Activated naive CD4-positive, alpha-beta T cell treated with anti-CD3 and anti-CD28 coated beads, Interleukin-2, amount 50 U/mL, for 16 hours (primary cell): ENCODE results near the gene KCNQ1OT1.

Experiments used
- DNase-seq: peaks from one replicate; pipeline ENCODE4 v3.0.0-alpha.2; 2020

The KCNQ1OT1 gene

DNA sequence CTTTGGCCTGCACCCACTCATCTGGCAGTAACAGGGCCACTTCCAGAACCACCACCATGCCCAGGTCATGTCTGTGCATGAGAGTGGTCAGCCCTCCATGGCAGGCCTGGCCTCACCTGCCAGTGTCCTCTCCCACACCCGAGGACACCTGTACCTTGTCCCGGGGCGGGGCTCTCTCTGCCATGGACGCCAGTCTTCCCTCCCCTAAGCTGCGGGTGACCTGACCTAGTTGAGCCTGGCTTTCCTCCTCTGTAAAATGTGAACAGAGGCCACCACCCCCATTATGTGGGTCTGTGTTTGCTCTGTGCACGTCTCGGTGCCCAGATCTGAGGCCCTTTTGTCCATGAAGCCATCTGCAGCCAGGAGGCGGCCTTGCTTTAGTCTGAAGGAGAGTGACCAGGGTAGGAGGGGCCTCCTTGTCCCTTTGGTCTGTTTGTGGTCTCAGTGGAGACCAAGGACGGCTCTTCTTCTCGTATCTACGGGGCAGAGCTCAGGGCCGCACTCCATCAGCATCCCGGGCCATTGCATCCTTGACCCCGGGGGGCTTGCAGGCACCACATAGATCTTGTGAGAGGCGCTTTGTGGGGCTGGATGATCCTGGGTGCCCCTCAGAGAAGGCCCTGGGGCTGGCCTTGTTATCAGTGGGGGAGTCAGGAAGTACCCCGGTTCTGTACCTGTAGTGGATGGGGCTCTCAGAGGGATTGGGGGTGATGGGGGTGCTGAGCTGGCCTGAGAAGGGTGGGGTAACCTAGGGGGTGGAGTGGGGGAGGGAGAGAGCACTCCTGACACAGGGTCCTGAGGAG lies 133.4 kb downstream of the KCNQ1OT1 start:
- DNase-seq, result peak; percentile 8

DNA sequence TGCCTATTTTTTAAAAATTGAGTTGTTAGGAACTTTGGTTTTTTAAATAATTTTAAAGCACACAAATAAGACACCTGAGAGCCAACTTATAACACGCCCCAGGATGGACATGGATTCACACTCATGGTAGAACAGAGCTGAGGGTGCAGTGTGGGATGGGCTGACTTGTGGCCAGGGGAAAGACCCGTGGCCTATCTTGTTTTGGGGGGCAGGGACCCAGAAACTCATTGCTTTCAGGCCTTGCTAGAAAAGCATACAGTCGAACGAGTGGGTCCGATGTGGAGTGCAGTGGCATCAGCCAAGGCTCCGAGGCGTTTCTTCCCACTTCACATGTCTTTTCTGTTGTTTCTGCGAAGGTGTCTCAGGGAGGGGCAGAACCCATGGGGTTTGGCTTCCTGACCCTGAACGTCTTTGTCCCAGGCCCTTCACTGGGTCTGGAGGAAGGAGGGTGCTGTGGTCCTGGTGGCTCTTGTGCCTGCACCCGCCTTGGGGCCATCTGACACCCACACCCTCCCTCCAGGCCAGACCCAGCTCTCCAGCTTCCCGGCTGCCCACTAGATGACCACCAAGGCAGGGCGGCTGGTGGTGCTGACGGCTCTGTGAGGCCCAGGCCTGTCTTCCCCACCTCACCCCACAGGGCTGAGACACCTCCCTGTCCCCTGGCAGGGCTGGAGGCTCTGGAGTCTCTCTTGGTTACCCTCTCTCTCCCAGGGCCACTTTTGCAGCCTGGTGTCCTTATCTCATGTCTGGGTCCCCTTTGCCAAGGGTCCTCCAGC lies 134.2 kb downstream of the KCNQ1OT1 start:
- peak; percentile 7 for DNase-seq

DNA sequence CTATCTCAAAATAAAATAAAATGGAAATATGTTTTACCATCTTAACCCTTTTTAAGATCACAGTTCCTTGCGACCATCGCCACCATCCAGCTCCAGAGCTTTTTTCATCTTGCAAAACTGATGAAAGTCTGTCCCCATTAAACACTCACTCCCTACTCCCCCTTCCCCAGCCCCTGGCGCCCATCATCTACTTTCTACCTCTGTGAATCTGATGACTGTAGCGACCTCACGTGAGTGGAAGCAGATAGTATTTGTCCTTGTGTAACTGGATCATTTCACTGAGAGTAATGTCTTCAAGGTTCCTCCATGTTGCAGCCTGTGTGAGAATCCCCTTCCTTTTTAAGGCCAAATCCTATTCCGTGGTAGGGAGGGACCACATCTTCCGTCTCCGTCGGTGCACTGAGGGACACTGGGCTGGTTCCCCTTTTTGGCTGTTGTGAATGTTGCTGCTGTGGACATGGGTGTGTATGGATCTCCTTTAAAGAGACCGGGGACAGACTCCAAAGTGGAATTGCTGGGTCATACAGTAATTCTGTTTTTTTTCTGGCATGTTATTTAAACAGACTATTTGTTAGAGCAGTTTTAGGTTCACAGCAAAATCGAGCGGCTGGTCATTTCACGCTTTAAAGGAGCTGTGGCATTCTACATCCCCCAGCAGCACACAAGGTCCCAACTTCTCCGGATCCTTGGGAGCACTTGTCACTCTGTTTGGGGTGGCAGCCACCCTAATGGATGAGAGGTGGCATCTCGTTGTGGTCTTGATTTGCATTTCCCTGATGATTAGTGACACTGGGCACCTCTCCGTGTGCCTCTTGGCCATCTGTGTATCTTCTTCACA lies 135.0 kb downstream of the KCNQ1OT1 start:
- DNase-seq, result no peak

DNA sequence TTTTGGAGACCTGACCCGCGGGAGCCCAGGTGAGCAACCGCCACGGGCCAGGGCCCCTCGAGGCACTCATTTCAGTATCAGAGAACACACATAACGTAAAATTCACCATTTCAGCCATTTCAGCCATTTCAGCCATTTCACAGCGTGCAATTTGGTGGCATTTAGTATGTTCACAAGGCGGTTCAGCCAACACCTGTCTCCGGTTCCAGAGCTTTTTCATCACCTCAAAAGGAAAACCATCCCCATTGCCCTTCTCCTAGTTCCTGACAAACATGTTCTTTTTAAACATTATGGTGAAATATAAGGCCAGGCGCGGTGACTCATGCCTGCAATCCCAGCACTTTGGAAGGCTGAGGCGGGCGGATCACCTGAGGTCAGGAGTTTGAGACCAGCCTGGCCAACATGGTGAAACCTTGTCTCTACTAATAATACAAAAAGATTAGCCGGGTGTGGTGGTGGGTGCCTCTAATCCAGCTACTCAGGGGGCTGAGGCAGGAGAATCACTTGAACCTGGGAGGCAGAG lies 135.7 kb downstream of the KCNQ1OT1 start:
- no peak for DNase-seq

DNA sequence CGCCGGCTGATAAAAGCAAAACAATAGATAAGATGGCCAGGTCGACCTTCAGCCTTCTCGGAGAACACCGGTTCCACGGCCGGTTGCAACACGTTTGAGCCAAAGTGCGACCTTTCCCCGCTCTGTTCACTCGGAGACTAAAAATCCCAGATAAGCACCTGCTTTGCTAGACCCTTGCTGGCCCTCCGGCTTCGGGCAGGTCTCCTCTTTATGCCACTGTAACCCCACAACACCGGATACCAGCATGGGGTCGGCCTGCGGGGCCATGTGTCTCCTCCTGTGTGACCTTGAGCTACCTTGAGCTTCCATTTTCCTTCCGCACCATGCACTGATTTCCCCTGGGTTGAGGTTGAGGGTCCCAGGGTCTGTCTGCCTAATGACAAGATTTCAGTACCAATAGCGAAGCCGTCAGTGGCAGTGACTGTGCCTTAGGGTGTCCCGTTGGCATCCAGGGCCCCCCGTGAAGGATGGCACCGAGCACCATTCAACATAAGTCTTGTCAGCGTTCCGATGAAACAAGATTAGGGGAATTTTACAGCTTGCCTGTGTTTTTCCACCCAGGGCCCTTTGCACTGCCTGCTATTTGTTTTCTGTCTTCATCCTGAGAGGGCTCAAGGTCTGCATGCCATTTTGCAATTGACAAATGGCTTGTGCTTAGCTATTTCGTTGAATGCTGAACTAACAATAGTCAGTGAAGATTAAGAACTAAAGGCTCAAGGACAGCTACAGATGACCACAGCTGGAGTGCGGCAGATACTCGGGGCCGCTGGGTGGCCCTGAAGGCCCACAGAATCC lies 136.4 kb downstream of the KCNQ1OT1 start:
- no peak for DNase-seq

DNA sequence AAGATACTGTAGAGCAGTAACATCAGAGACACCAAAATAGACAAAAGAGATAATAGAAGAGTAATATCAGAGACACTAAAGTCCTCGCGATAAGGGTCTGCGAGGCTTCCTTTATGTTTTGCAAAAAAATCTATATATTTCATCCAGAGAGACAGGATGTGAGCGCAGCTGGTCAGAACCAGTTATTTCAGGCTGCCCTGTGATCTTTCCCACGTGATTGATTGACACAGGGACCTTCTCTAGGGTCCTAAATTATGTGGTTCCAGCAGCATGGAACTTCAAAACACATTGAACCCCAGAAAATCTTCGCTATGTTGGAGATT lies 136.9 kb downstream of the KCNQ1OT1 start:
- no peak for DNase-seq

DNA sequence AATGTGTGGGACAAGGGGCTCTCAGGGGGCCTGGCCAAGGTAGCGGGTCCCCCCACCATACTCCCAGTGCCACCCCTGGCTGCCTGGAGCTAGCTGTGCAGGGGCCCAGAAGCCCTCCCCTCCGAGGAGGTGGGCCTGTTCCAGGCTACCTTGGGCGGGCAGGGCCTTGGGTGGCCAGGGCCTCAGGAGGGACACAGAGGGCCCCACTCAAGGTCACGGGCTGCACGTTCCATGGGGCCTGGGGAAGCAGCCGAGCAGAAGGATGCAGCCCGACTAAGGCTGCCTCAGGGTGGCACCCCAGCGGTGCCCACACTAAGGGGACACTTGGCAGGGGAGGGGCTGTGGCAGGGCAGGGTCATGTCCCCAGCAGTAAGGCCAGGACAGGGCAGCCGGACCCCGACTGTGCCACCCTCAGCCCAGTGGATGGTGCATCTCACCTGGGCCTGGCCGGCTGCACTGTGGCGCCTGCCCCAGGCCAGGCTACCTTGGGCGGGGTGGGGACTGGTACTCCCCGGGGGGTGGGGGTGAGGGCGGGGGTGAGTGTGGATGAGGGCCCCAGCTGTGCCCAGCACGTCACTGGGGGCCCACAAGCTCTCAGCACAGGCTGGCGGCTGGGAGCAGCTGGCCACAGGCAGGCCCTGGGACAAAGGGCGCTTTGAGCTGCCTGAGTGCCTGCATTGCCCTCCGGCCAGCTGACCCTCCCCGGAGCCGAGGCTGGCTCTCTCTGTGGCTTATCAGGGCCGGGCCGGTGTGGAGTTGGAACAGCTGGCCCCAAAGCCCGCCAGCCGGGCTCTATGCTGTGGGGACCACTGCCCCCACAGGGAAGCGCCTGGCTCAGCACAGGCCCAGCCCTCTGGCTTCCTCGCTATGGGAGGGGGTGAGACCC lies 137.9 kb downstream of the KCNQ1OT1 start:
- DNase-seq, result peak; percentile 10

DNA sequence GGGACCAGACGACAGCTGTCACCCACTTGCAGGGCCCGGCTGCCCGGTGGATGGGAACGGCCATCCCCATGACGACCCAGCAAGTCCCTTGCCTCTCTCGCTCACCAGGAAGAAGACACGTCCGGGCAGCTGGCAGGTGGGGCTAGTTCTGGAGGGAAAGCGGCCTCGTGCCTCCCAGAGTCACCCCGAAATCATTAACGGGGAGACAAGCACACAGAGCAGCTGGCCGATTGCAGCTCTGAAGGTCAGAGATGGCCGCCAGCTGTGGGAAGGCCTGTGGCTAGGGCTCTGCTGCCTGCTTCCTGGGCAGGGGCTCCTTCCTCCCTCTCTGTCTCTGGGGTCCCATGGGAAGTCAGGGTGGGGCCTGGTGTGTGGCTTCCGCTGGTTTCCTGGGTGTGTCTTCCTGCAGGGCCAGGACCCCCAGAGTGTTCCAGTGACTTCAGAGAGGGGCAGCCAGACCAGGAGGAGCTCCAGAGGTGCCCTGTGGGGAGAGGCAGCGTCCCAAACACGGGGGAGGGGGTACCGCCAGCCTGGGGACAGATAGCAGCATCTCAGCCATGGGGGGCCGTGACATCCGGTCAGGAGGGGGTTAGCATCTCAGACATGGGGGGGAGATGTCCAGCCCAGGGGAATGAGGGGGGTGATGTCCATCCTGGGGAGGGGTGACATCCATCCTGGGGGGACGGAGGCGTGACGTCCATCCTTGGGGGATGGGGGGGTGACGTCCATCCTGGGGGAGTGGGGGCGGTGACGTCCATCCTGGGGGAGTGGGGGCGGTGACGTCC lies 140.1 kb downstream of the KCNQ1OT1 start:
- peak; percentile 4 for DNase-seq

DNA sequence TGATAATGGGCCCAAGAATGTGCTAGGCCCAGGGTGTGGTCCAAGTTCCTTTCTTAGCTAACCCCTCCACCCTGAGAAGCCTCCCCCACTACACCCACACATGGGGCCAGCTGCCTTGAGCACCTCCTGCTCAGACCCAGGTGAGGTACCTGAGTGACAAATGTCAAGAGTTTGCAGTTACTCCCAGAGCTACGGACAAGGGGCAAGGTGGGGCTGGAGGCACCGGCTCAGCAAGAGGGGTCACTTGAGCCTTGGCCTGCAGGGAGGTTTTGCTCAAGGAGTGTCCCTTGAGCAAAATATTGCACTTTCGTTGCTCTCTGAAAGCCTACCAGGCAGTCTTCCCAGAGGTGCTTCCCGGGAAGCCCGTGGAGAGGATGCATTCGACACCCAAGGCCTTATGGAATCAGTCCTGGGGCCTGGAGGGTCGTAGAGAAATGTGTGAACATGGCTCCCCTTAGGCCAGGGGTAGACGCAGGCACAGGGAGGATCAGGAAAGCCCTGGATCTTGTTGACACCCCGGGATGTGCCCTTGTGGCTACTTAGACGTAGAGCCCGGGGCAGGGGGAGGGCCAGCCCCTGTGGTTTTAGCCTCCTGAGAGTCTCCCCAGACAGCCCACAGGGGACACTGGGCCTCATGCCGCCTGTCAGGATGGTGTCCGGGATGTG lies 140.8 kb downstream of the KCNQ1OT1 start:
- DNase-seq, result peak; percentile 4

DNA sequence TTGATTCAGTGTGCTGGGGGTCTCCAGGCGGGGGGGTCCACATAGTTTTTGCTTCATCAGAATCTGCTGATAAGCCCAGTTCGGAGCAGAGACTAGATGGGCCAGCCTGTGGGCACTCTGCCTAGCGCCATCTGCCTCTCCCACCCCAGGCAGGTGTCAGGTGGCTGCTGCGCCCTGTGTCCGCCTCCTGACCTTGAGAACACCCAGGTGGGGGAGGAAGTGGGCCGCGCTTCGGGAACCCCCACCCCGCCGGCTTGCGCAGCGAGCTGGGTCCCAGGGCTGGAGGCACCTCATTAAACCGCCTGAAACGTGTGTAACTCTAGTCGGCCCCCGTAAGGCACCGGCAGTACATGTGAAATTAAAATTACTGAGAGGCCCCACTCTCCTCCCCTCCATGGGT lies 141.4 kb downstream of the KCNQ1OT1 start:
- DNase-seq, result peak; percentile 7
